CD14-positive monocyte (primary cell): ENCODE results near the gene TMEM184A. TPM values are rescaled to one million over a fixed set of nuclear protein-coding genes. Genes with fewer than 3 reads are reported as not detected.
"Not testable (repeated sequence)": the region's sequence is repeated elsewhere in the genome, so short reads cannot be mapped to it uniquely, and the experiment has no call there.

Experiments
- DNase-seq, 3 donors: peaks; one replicate each; pipeline ENCODE4 v3.0.0-alpha.2; 2011 to 2022
- H2AFZ ChIP-seq: 2 replicates; pipeline ENCODE4 v1.6.0; 2012; ENCODE audit warnings: mild to moderate bottlenecking, low read depth, low read length, inconsistent platforms; ENCODE audit not compliant: insufficient read depth, poor library complexity, severe bottlenecking
- H3K27ac ChIP-seq, 2 donors: 1 replicate in 1 of 2; 2 replicates in 1 of 2; pipeline ENCODE4 v1.5.1; 2012 to 2013; ENCODE audit warnings: low read length in 2 of 2, control low read depth in 1 of 2, inconsistent platforms in 1 of 2, low read depth in 1 of 2, mild to moderate bottlenecking in 1 of 2
- H3K27me3 ChIP-seq, 2 donors: one replicate each; pipeline versions ENCODE4 v1.6.0 to v1.6.1; 2011 to 2013; ENCODE audit warnings: low read length in 2 of 2; ENCODE audit not compliant: control insufficient read depth in 2 of 2, insufficient read depth in 2 of 2
- H3K36me3 ChIP-seq, 2 donors: replicated peaks in 1 of 2; 1 replicate in 1 of 2; 2 replicates in 1 of 2; pipeline versions ENCODE4 v1.5.1 to v1.6.1; 2012 to 2013; ENCODE audit warnings: low read length in 2 of 2, control low read depth in 1 of 2, inconsistent platforms in 1 of 2, mild to moderate bottlenecking in 1 of 2; ENCODE audit not compliant: insufficient read depth in 2 of 2, control insufficient read depth in 1 of 2
- H3K4me1 ChIP-seq, 2 donors: 1 replicate in 1 of 2; 2 replicates in 1 of 2; pipeline versions ENCODE4 v1.5.1 to v1.6.1; 2012 to 2013; ENCODE audit warnings: low read length in 2 of 2, control low read depth in 1 of 2, inconsistent platforms in 1 of 2, mild to moderate bottlenecking in 1 of 2, moderate library complexity in 1 of 2; ENCODE audit not compliant: insufficient read depth in 2 of 2, control insufficient read depth in 1 of 2
- H3K4me2 ChIP-seq: replicated peaks from 2 replicates; pipeline ENCODE3; 2012; ENCODE audit warnings: low read length, moderate library complexity, mild to moderate bottlenecking; ENCODE audit not compliant: poor library complexity, severe bottlenecking; ENCODE audit errors: extremely low read depth
- H3K4me3 ChIP-seq, 3 experiments: fragments of 200-600 bp in 1 of 3; sonication (generic) in 1 of 3; replicated peaks in 1 of 3; 1 replicate in 2 of 3; 2 replicates in 1 of 3; pipeline ENCODE4 v1.5.1; 2011 to 2013; ENCODE audit warnings: low read length in 3 of 3, mild to moderate bottlenecking in 3 of 3, control low read depth in 2 of 3, low read depth in 2 of 3, inconsistent platforms in 1 of 3, moderate library complexity in 1 of 3
- H3K79me2 ChIP-seq: 2 replicates; pipeline ENCODE4 v1.6.0; 2012; ENCODE audit warnings: mild to moderate bottlenecking, control low read depth, inconsistent platforms, low read length, moderate library complexity; ENCODE audit not compliant: insufficient read depth
- H3K9ac ChIP-seq: 2 replicates; pipeline ENCODE4 v1.6.0; 2017; ENCODE audit warnings: low read length, mild to moderate bottlenecking; ENCODE audit not compliant: insufficient read depth, poor library complexity, severe bottlenecking
- H3K9me3 ChIP-seq, 2 donors: replicated peaks in 1 of 2; 1 replicate in 1 of 2; 2 replicates in 1 of 2; pipeline versions ENCODE4 v1.5.1 to v1.6.1; 2012 to 2013; ENCODE audit warnings: low read length in 2 of 2, control low read depth in 1 of 2; ENCODE audit not compliant: control insufficient read depth in 1 of 2, insufficient read depth in 1 of 2
- H4K20me1 ChIP-seq: 2 replicates; pipeline ENCODE4 v1.6.0; 2012; ENCODE audit warnings: mild to moderate bottlenecking, low read length, control low read depth, moderate library complexity; ENCODE audit not compliant: insufficient read depth
- H3K27ac Mint-ChIP-seq, 7 donors: one replicate each; pipeline ENCODE4 v1.8.0; 2020; ENCODE audit warnings: mild to moderate bottlenecking in 7 of 7, mixed read lengths in 7 of 7, moderate library complexity in 6 of 7, inconsistent platforms in 2 of 7
- H3K27me3 Mint-ChIP-seq, 3 donors: one replicate each; pipeline ENCODE4 v1.8.0; 2021 to 2022; ENCODE audit warnings: low read depth in 3 of 3, mild to moderate bottlenecking in 3 of 3, mixed read lengths in 3 of 3, moderate library complexity in 3 of 3, inconsistent platforms in 1 of 3
- H3K36me3 Mint-ChIP-seq, 2 donors: one replicate each; pipeline ENCODE4 v1.8.0; 2020; ENCODE audit warnings: mixed read lengths in 2 of 2, inconsistent platforms in 1 of 2, mild to moderate bottlenecking in 1 of 2
- H3K4me1 Mint-ChIP-seq: one replicate; pipeline ENCODE4 v1.8.0; 2020; ENCODE audit warnings: mild to moderate bottlenecking, mixed read lengths
- H3K4me3 Mint-ChIP-seq, 2 donors: one replicate each; pipeline ENCODE4 v1.8.0; 2020; ENCODE audit warnings: mild to moderate bottlenecking in 2 of 2, mixed read lengths in 2 of 2, moderate library complexity in 1 of 2
- H3K9me3 Mint-ChIP-seq, 7 donors: one replicate each; pipeline ENCODE4 v1.8.0; 2020 to 2022; ENCODE audit warnings: mixed read lengths in 7 of 7, mild to moderate bottlenecking in 6 of 7, moderate library complexity in 6 of 7, inconsistent platforms in 2 of 7
- CTCF ChIP-seq: fragments of 200-600 bp; IDR thresholded peaks from one replicate; pipeline ENCODE4 v1.8.0; 2022; ENCODE audit warnings: antibody characterized with exemption, mild to moderate bottlenecking
- WGBS: methylation state at CpG from one replicate; pipeline ENCODE4 v1.1.5; 2013; ENCODE audit warnings: missing lambda C conversion rate; ENCODE audit not compliant: insufficient coverage; 5-methylcytosine and 5-hydroxymethylcytosine counted together
- intact Hi-C, 2 donors: fragments of 100-400 bp; cut with micrococcal nuclease; formaldehyde crosslinking; loops; one replicate each; pipeline versions ENCODE4 v1.15.0 to v1.15.1; 2023
- polyA plus RNA-seq, 3 donors: library from polyadenylated mRNA; depleted of rRNA in 1 of 3; unstranded in 2 of 3; stranded (reverse) in 1 of 3; fragments of 300-500 nt in 2 of 3; fragments of >200 nt in 1 of 3; fragmentation: Illumina TruSeq in 2 of 3; gene quantifications; 1 replicate in 2 of 3; 2 replicates in 1 of 3; pipeline ENCODE4 v1.2.3, GENCODE V29; 2012 to 2021

Gene TMEM184A
- polyA plus RNA-seq, 3 donors = not detected

- Histone ChIP-seq H3K27me3 (no peaks in the 10 kb centered on the region), H3K79me2 (no peaks in the 10 kb centered on the region), H3K27ac (no peak overlapping the region), H3K4me2 (no peak overlapping the region), H3K36me3 (no peaks in the 10 kb centered on the region), H4K20me1 (no peaks in the 10 kb centered on the region), H3K9ac (no peak overlapping the region), H3K4me3 (no peak overlapping the region), H3K4me1 (no peaks in the 10 kb centered on the region), H3K9me3 (peaks cover 6 to 10% of the 10 kb centered on the region in 2 donors), H2AFZ (no peak overlapping the region)
- TF ChIP-seq CTCF = no peak
- intact Hi-C loops = no loop called here
- 93% methylated on average over 36 of the region's 37 CpGs for WGBS
- Mint-ChIP-seq H3K27me3 (peaks cover 5 to 10% (median 8%) of the 10 kb centered on the region in 3 donors), H3K36me3 (no peaks in the 10 kb centered on the region), H3K27ac (no peak overlapping the region), H3K9me3 (peaks cover 6 to 15% (median 10%) of the 10 kb centered on the region in 7 donors), H3K4me1 (no peaks in the 10 kb centered on the region), H3K4me3 (no peak overlapping the region)
- no peak for DNase-seq
These were observed 29.4 kb upstream of the TMEM184A start for GRCh38 chr7:1585142-1585981.

GRCh38 chr7:1584700-1585099 is 28.7 kb upstream of the TMEM184A start:
- WGBS = 92% methylated on average over 18 of the region's 18 CpGs
- H3K4me3 ChIP-seq = no peak overlapping the region
- Mint-ChIP-seq H3K27ac (no peak overlapping the region), H3K27me3 (peaks cover 0 to 6% (median 5%) of the 10 kb centered on the region in 3 donors), H3K36me3 (no peaks in the 10 kb centered on the region), H3K4me3 (no peak overlapping the region), H3K9me3 (peaks cover 6 to 15% (median 10%) of the 10 kb centered on the region in 7 donors), H3K4me1 (peaks cover 2% of the 10 kb centered on the region)
- H3K4me2 ChIP-seq = no peak overlapping the region
- no peak overlapping the region for H3K9ac ChIP-seq
- intact Hi-C loops = no loop called here
- H4K20me1 ChIP-seq = no peaks in the 10 kb centered on the region
- no peaks in the 10 kb centered on the region for H3K79me2 ChIP-seq
- peaks cover 6 to 10% of the 10 kb centered on the region in 2 donors for H3K9me3 ChIP-seq
- no peak overlapping the region for H3K27ac ChIP-seq
- H3K27me3 ChIP-seq = no peaks in the 10 kb centered on the region
- H3K4me1 ChIP-seq = no peaks in the 10 kb centered on the region
- H2AFZ ChIP-seq = no peak overlapping the region
- no peaks in the 10 kb centered on the region for H3K36me3 ChIP-seq
- TF ChIP-seq CTCF = no peak
- DNase-seq = no peak

GRCh38 chr7:1583241-1583930 is 27.4 kb upstream of the TMEM184A start:
- intact Hi-C loops, H3K27ac ChIP-seq, H3K27me3 Mint-ChIP-seq, H3K9me3 ChIP-seq, H3K27ac Mint-ChIP-seq, H3K4me2 ChIP-seq, H3K9ac ChIP-seq, H2AFZ ChIP-seq, H3K4me3 ChIP-seq, H3K36me3 ChIP-seq, H4K20me1 ChIP-seq, H3K79me2 ChIP-seq, H3K4me3 Mint-ChIP-seq, H3K9me3 Mint-ChIP-seq, DNase-seq, H3K36me3 Mint-ChIP-seq, H3K27me3 ChIP-seq: not testable (repeated sequence)
- WGBS = 95% methylated on average over 11 of the region's 19 CpGs
- peaks cover 12% of the 10 kb centered on the region for H3K4me1 Mint-ChIP-seq
- peaks cover 9 to 11% of the 10 kb centered on the region in 2 donors for H3K4me1 ChIP-seq
